A549 (cell line): ENCODE measurements around the gene PPP4R4. TPM values are rescaled to one million over a fixed set of nuclear protein-coding genes. Genes with fewer than 3 reads are reported as not detected.
A peak's percentile ranks its signal among the peaks of the same experiment; 100 is the strongest.

Source experiments
- ATAC-seq, 2 experiments: fragments of 200-7000 bp in 1 of 2; fragments of >200 bp in 1 of 2; cut with Nextera tagmentation in 1 of 2; cut with Tn5 transposase in 1 of 2; 3 replicates each; pipeline versions ENCODE4 v1.8.0 to v1.9.1; 2018 to 2020; ENCODE audit warnings: mild to moderate bottlenecking in 1 of 2, moderate library complexity in 1 of 2
- CTCF ChIA-PET: fragments of 300-600 bp; sonication (Branson Sonifier 250); formaldehyde crosslinking; extraction: SDS; loops from one replicate; lab custom pipeline; 2021; ENCODE audit warnings: antibody characterized with exemption, inconsistent platforms; lab: Yijun Ruan, JAX
- POLR2A ChIA-PET: fragments of 350-600 bp; formaldehyde crosslinking; extraction: SDS; loops from one replicate; lab custom pipeline; 2021; ENCODE audit warnings: antibody characterized with exemption, inconsistent platforms; lab: Yijun Ruan, JAX
- DNase-seq, 2 experiments: peaks; one replicate each; pipeline versions ENCODE4 v3.0.0 to v3.0.0-alpha.2; 2011 to 2016; ENCODE audit warnings: low read depth in 1 of 2, low spot score in 1 of 2
- FAIRE-seq: peaks from 2 replicates; lab custom pipeline; 2011; peaks lifted over from hg19 to GRCh38; lab: Jason Lieb, UNC
- H3K27ac ChIP-seq, 2 experiments: fragments of >200 bp; sonication (Bioruptor Twin); formaldehyde crosslinking; 3 replicates each; pipeline ENCODE4 v1.5.1; 2016 to 2017
- H3K4me1 ChIP-seq: fragments of >200 bp; sonication (Bioruptor Twin); formaldehyde crosslinking; 3 replicates; pipeline ENCODE4 v1.6.1; 2016
- H3K4me2 ChIP-seq: fragments of >200 bp; sonication (Bioruptor Twin); formaldehyde crosslinking; 3 replicates; pipeline ENCODE4 v1.6.1; 2016
- H3K4me3 ChIP-seq: fragments of >200 bp; sonication (Bioruptor Twin); formaldehyde crosslinking; 3 replicates; pipeline ENCODE4 v1.5.1; 2016
- H3K9me3 ChIP-seq: fragments of >200 bp; sonication (Bioruptor Twin); formaldehyde crosslinking; 3 replicates; pipeline ENCODE4 v1.6.1; 2016
- BCL3 ChIP-seq: fragments of >200 bp; sonication (Bioruptor Twin); formaldehyde crosslinking; IDR thresholded peaks from 3 replicates; pipeline ENCODE4 v1.6.1; 2016
- CBX2 ChIP-seq: fragments of 200-600 bp; sonication (generic); IDR thresholded peaks from 2 replicates; pipeline ENCODE4 v1.6.1; 2016; ENCODE audit warnings: low read depth, mild to moderate bottlenecking, borderline replicate concordance
- CBX8 ChIP-seq: fragments of 200-600 bp; sonication (generic); IDR thresholded peaks from 2 replicates; pipeline ENCODE4 v1.6.1; 2016
- CEBPB ChIP-seq, 2 experiments: fragments of >200 bp in 1 of 2; sonication (Bioruptor Twin) in 1 of 2; formaldehyde crosslinking in 1 of 2; IDR thresholded peaks; 2 replicates each; pipeline ENCODE4 v1.6.1; 2012 to 2016
- CHD4 ChIP-seq: fragments of 200-600 bp; sonication (generic); IDR thresholded peaks from 2 replicates; pipeline ENCODE4 v1.6.1; 2016; ENCODE audit warnings: antibody characterized with exemption, mild to moderate bottlenecking, borderline replicate concordance
- EHF ChIP-seq: fragments of 250-450 bp; sonication (Bioruptor Pico); IDR thresholded peaks from 2 replicates; pipeline ENCODE4 v1.5.0; 2020; ENCODE audit warnings: mild to moderate bottlenecking
- EHMT2 ChIP-seq: fragments of 200-600 bp; sonication (generic); IDR thresholded peaks from 2 replicates; pipeline ENCODE4 v1.6.1; 2016; ENCODE audit warnings: antibody characterized with exemption, low read depth, mild to moderate bottlenecking, moderate library complexity
- EP300 ChIP-seq, 2 experiments: fragments of >200 bp; sonication (Bioruptor Twin); formaldehyde crosslinking; IDR thresholded peaks; 2 replicates in 1 of 2; 3 replicates in 1 of 2; pipeline ENCODE4 v1.6.1; 2016 to 2017
- ESRRA ChIP-seq: fragments of 150-350 bp; IDR thresholded peaks from 2 replicates; pipeline ENCODE4 v1.6.1; 2014; ENCODE audit warnings: mild to moderate bottlenecking, low read length, borderline replicate concordance
- FOSB ChIP-seq: fragments of 250-450 bp; sonication (Bioruptor Pico); IDR thresholded peaks from 2 replicates; pipeline ENCODE4 v1.5.0; 2020; ENCODE audit warnings: mild to moderate bottlenecking, moderate library complexity
- FOSL2 ChIP-seq, 2 experiments: fragments of 450-650 bp in 1 of 2; fragments of >200 bp in 1 of 2; sonication (Bioruptor Twin) in 1 of 2; formaldehyde crosslinking; IDR thresholded peaks; 2 replicates each; pipeline versions ENCODE4 v1.5.0 to v1.6.1; 2016 to 2020; ENCODE audit warnings: mild to moderate bottlenecking in 1 of 2, moderate library complexity in 1 of 2
- GATA3 ChIP-seq: IDR thresholded peaks from 2 replicates; pipeline ENCODE4 v1.6.1; 2012; ENCODE audit warnings: borderline replicate concordance
- KDM5A ChIP-seq: fragments of 200-600 bp; sonication (generic); IDR thresholded peaks from 2 replicates; pipeline ENCODE4 v1.6.1; 2016; ENCODE audit warnings: antibody characterized with exemption, mild to moderate bottlenecking
- MAFK ChIP-seq: fragments of 450-650 bp; IDR thresholded peaks from 2 replicates; pipeline ENCODE4 v1.6.1; 2014; ENCODE audit not compliant: partially characterized antibody
- MAZ ChIP-seq: fragments of 150-350 bp; IDR thresholded peaks from 2 replicates; pipeline ENCODE4 v1.6.1; 2014; ENCODE audit warnings: antibody characterized with exemption, low read depth, low read length, borderline replicate concordance
- NFE2L2 ChIP-seq: fragments of 150-350 bp; conservative IDR thresholded peaks from 2 replicates; pipeline ENCODE4 v1.6.1; 2014; ENCODE audit warnings: low read length
- NPAS2 ChIP-seq: fragments of 250-450 bp; sonication (Bioruptor Pico); IDR thresholded peaks from 2 replicates; pipeline ENCODE4 v1.8.0; 2022; ENCODE audit warnings: mild to moderate bottlenecking, moderate library complexity, borderline replicate concordance
- PBX3 ChIP-seq: IDR thresholded peaks from 2 replicates; pipeline ENCODE4 v1.6.1; 2012
- RCOR1 ChIP-seq: fragments of 150-350 bp; IDR thresholded peaks from 2 replicates; pipeline ENCODE4 v1.6.1; 2014; ENCODE audit warnings: antibody characterized with exemption, low read length, low read depth
- RFX5 ChIP-seq: fragments of 450-650 bp; IDR thresholded peaks from 2 replicates; pipeline ENCODE4 v1.7.1; 2014; ENCODE audit warnings: antibody characterized with exemption, mild to moderate bottlenecking, moderate library complexity
- SMC3 ChIP-seq: fragments of >200 bp; sonication (Bioruptor Twin); formaldehyde crosslinking; IDR thresholded peaks from 3 replicates; pipeline ENCODE4 v1.6.1; 2018; ENCODE audit warnings: inconsistent platforms
- TFCP2L1 ChIP-seq: fragments of 250-450 bp; sonication (Bioruptor Pico); IDR thresholded peaks from 2 replicates; pipeline ENCODE4 v1.5.0; 2021; ENCODE audit warnings: mild to moderate bottlenecking
- TP53 ChIP-seq: fragments of 250-450 bp; sonication (Bioruptor Pico); IDR thresholded peaks from 2 replicates; pipeline ENCODE4 v1.5.0; 2021; ENCODE audit warnings: mild to moderate bottlenecking, moderate library complexity
- WGBS: methylation state at CpG from one replicate; pipeline ENCODE4 v1.1.6; 2017; ENCODE audit errors: missing lambda C conversion rate; 5-methylcytosine and 5-hydroxymethylcytosine counted together
- polyA plus RNA-seq, 4 experiments: library from polyadenylated mRNA; depleted of rRNA in 3 of 4; stranded (reverse); fragments of >200 nt; fragmentation: RNase III in 1 of 4; extraction: RNeasy Plus Mini Kit Qiagen cat#74134 plus additional on column Dnase treatment in 1 of 4; gene quantifications; 2 replicates in 3 of 4; 3 replicates in 1 of 4; pipeline ENCODE4 v1.2.3, GENCODE V29; 2011 to 2017
- TF ChIP-seq, protein P1 (sequence below): fragments of >200 bp; sonication (Bioruptor Twin); formaldehyde crosslinking; IDR thresholded peaks from 3 replicates; pipeline ENCODE4 v1.5.1; 2016
- TF ChIP-seq, protein P2 (sequence below): fragments of 250-450 bp; sonication (Bioruptor Pico); IDR thresholded peaks from 2 replicates; pipeline ENCODE4 v1.5.0; 2021; ENCODE audit warnings: mild to moderate bottlenecking, moderate library complexity, borderline replicate concordance

The PPP4R4 gene
- polyA plus RNA-seq, 2 of the 4 experiments (the other 2 are of a cell fraction): 0.12 to 0.25 TPM

DNA sequence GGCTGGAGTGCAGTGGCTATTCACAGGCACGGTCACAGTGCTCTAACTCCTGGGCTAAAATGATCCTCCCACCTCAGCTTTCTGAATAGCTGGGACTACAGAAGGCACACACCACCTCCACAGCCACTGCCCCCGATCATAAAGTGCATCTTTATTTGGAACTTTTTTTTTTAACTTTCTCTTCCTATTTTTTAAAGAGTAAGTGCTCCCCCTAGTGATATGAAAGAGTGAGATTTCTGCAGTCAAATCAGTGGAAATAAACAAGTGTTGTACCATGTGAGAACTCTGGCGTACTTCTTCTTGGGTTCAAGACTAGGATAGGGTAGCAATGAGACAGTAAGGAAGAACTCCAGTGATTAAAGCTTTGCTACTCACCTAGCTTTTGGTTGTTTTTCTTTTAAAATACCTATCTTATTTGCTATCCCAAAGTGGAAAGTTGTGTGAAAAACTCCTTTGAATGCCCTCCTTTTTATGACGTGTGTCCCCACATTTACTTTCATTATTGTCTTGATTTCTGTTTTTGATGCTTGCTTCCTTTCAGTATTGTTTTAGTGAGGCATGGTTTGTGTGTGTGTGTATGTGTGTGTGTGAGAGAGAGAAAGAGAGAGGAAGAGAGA lies 6.6 kb downstream of the PPP4R4 start (continued):
- TF ChIP-seq RCOR1 (no peak), MAZ (no peak), EP300 (IDR thresholded peaks at IDR 0.05) (no peak), EHMT2 (no peak), KDM5A (no peak), TFCP2L1 (CRISPR knock-in tag) (no peak), NPAS2 (CRISPR knock-in tag) (no peak), TP53 (CRISPR knock-in tag) (no peak), MAFK (no peak)

DNA sequence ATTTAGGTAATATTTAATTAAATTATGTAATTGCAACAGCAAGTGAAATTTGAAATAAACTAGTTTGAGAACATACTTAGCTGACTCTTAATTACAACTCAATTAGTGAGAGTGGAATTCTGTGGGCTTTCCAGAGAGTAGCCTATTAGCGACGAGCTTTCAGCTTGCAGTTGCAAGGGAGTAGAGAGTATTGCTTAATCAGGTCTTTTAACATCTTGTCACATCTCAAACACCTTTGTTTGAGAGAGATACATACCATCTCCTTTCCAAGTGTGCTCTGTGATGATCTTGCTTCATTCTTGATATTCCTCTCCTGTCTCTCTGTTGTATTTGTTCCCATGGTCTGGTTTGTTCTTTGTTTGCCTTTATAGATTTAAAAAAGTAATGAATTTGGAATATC lies 7.7 kb downstream of the PPP4R4 start:
- TF ChIP-seq GATA3 (no peak), CEBPB (IDR thresholded peaks at IDR 0.05) (no peak), EHF (CRISPR knock-in tag) (no peak), FOSL2 (IDR thresholded peaks at IDR 0.05) (no peak), FOSL2 (CRISPR knock-in tag; IDR thresholded peaks at IDR 0.05) (no peak), MAZ (no peak)
- Histone ChIP-seq H3K4me3 (no peak overlapping the region), H3K4me1 (no peaks in the 10 kb centered on the region), H3K4me2 (no peak overlapping the region), H3K9me3 (no peaks in the 10 kb centered on the region), H3K27ac (no peak overlapping the region)
- POLR2A ChIA-PET: no interaction called here
- DNase-seq: no peak
- ATAC-seq: no peak
- 9% methylated on average over 2 of the region's 2 CpGs for WGBS
- CTCF ChIA-PET: interaction anchor here (0.7 to 4.1 kb wide), 10 partner anchors 11 to 527 kb away, joined by 3 to 22 read pairs (median 4); partner anchors contain the start of gene IFI27L2
- no peak for FAIRE-seq

DNA sequence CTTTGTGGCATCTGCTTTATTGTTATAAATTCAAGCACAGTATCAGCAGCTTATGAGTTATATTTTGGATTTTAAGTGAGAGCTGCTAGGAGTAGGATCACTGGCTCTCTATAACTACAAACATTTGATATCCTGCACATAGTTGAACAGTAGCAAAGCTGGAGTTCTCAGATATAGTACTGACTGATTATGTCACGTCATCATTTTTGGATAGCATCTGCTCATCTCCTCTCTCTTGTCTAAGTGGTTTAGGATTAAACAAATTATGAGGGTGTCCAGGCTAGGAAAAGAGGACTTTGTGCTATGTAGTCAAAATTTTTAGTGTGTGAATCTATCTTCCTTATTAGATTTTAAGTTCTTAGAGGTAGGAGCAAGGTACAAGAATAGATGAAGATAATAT lies 18.4 kb downstream of the PPP4R4 start:
- Histone ChIP-seq H3K4me3 (no peak overlapping the region), H3K4me2 (no peak overlapping the region), H3K27ac (no peak overlapping the region), H3K4me1 (no peaks in the 10 kb centered on the region), H3K9me3 (0 out of 3 replicates have a peak, but pooled peaks cover 5% of the 10 kb centered on the region)
- ChIA-PET CTCF (interaction anchor here (1.1 kb wide), 1 partner anchor 11 kb away, joined by 3 read pairs; no protein-coding TSS in a partner anchor), POLR2A (no interaction called here)
- no peak for ATAC-seq
- no peak for FAIRE-seq
- no peak for DNase-seq
- TF ChIP-seq, protein P1, sequence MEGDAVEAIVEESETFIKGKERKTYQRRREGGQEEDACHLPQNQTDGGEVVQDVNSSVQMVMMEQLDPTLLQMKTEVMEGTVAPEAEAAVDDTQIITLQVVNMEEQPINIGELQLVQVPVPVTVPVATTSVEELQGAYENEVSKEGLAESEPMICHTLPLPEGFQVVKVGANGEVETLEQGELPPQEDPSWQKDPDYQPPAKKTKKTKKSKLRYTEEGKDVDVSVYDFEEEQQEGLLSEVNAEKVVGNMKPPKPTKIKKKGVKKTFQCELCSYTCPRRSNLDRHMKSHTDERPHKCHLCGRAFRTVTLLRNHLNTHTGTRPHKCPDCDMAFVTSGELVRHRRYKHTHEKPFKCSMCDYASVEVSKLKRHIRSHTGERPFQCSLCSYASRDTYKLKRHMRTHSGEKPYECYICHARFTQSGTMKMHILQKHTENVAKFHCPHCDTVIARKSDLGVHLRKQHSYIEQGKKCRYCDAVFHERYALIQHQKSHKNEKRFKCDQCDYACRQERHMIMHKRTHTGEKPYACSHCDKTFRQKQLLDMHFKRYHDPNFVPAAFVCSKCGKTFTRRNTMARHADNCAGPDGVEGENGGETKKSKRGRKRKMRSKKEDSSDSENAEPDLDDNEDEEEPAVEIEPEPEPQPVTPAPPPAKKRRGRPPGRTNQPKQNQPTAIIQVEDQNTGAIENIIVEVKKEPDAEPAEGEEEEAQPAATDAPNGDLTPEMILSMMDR: no peak
- TF ChIP-seq KDM5A (no peak), MAFK (peak; percentile 92)
- whole genome bisulfite sequencing: 0% methylated on average over 1 of the region's 1 CpG

DNA sequence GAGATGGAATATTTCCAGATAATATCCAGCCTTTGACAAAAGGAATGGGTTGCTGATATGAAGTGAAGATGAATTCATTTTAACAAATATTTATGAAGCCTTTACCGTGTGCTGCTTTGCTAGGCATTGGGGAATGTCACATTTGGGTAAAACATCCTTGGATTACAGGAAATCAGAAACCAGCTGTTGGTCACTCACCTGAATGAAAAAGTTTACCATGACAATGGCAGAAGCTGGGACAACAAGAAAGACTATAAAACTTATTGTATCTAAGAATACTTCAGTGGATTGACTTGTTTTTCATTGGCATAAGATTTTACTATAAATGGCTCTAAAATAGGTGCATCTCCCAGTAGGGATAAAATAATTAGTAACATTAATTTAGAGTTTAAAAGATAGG lies 19.7 kb downstream of the PPP4R4 start:
- H3K4me1 ChIP-seq: no peaks in the 10 kb centered on the region
- FAIRE-seq (no peak), ATAC-seq (no peak), DNase-seq (no peak)
- H3K9me3 ChIP-seq: 0 out of 3 replicates have a peak, but pooled peaks cover 5% of the 10 kb centered on the region
- WGBS: 0% methylated on average over 1 of the region's 1 CpG
- ChIA-PET CTCF (interaction anchor here (1.3 kb wide), 1 partner anchor 13 kb away, joined by 5 read pairs; no protein-coding TSS in a partner anchor), POLR2A (no interaction called here)
- no peak overlapping the region for H3K4me2 ChIP-seq
- no peak for TF ChIP-seq FOSB
- TF ChIP-seq EHF (CRISPR knock-in tag): no peak
- TF ChIP-seq BCL3: no peak
- TF ChIP-seq SMC3: no peak
- no peak for TF ChIP-seq ESRRA
- TF ChIP-seq, protein P2, sequence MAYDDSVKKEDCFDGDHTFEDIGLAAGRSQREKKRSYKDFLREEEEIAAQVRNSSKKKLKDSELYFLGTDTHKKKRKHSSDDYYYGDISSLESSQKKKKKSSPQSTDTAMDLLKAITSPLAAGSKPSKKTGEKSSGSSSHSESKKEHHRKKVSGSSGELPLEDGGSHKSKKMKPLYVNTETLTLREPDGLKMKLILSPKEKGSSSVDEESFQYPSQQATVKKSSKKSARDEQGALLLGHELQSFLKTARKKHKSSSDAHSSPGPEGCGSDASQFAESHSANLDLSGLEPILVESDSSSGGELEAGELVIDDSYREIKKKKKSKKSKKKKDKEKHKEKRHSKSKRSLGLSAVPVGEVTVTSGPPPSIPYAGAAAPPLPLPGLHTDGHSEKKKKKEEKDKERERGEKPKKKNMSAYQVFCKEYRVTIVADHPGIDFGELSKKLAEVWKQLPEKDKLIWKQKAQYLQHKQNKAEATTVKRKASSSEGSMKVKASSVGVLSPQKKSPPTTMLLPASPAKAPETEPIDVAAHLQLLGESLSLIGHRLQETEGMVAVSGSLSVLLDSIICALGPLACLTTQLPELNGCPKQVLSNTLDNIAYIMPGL (CRISPR knock-in tag): no peak
- TF ChIP-seq NFE2L2: no peak
- TF ChIP-seq KDM5A: no peak
- TF ChIP-seq PBX3: no peak
- TF ChIP-seq CHD4: no peak
- TF ChIP-seq EHMT2: no peak
- TF ChIP-seq RFX5: no peak
- TF ChIP-seq CBX8: no peak
- no peak for TF ChIP-seq CBX2
- TF ChIP-seq, all 56 proteins: peak for 0
- Histone ChIP-seq H3K4me3 (no peak overlapping the region), H3K27ac (no peak overlapping the region)
